HG03378 (cell line): ENCODE results near the gene KIF25.
"Not testable (repeated sequence)": the region's sequence is repeated elsewhere in the genome, so short reads cannot be mapped to it uniquely, and the experiment has no call there.

Source experiments
- ATAC-seq: cut with Tn5 transposase; IDR thresholded peaks from one replicate; pipeline ENCODE4 v1.9.1; 2021; ENCODE audit warnings: mild to moderate bottlenecking, moderate library complexity; ENCODE audit not compliant: unreplicated experiment

Gene KIF25

DNA sequence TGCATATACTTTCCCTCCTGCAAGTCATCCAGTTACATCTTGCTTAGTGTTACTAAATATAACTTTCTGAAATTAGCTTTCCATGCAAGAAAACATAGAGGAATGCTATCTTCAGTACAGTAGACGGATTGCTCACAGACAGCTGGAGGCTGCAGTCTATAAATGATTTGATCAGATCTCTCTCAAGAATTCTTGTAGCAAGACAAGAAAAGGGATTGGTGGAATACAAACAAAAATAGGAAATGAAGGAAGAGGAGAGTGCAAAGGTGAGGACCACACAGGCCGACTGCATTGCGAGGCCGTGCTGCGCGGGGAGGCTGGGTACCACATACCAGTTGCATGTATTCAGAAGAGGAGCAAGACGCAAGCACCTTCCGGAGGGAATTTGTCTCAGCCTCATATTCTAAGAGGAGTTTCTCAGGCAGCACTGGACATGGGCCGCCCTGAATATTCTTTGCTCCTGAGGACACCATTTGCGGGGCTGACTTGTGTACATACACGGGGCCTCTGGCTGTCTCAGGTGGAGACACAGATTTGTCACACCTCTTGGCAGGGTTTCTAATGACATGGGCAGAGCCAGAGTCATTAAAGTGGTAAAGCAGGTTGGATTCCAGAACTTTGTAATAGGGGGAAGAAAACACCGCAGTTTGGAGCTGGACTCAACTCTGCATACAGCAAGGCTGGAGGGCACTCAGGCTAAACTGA, 22.7 kb upstream of the KIF25 start:
- no peak for ATAC-seq

DNA sequence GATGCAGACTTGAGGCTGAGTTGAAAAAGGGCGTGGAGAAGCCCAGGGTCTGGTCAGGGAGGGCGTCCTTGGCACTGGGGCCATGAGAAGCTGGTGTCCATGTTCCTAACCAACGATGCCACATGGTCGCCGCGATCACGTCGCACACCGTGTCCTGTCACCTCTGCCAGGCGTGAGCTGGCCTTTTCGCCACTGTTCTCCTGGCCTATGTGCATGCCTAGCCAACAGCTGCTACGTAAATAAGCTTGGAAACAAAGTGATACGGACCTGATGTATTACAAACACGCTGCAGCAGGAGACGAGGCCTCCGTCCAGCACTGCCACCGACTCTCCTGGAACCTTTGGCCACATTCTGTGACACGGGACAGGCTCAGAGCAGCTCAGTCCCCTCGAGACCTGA, 22.0 kb upstream of the KIF25 start:
- no peak for ATAC-seq

DNA sequence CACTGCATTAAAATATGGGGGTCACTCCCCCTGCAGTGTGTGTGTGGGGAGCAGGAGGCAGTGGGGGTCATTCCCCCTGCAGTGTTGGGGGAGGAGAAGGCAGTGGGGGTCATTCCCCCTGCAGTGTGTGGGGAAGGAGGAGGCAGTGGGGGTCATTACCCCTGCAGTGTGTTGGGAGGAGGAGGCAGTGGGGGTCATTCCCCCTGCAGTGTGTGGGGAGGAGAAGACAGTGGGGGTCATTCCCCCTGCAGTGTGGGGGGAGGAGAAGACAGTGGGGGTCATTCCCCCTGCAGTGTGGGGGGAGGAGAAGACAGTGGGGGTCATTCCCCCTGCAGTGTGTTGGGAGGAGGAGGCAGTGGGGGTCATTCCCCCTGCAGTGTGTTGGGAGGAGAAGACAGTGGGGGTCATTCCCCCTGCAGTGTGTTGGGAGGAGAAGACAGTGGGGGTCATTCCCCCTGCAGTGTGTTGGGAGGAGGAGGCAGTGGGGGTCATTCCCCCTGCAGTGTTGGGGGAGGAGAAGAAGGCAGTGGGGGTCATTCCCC, 21.3 kb upstream of the KIF25 start:
- not testable (repeated sequence) for ATAC-seq

DNA sequence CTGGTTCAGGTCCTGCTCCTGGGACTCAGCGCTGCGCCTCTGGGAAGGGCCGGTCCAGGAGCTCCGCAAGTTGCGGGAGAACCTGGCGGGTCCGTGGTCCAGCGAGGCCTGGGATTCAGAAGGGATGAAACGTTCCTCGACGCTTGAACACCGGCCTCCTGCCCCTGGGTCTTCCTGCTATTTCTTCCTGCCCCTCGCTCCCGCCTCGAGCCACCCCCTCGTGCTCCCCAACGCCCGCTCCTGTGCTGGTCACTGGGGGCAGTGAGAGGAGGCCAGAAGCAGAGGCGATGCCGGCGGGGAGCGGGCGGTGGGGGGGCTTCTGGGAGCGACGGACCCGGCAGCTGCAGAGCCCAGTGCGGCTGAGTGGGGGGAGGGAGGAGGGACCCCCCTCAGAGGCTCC, 20.8 kb upstream of the KIF25 start:
- no peak for ATAC-seq

DNA sequence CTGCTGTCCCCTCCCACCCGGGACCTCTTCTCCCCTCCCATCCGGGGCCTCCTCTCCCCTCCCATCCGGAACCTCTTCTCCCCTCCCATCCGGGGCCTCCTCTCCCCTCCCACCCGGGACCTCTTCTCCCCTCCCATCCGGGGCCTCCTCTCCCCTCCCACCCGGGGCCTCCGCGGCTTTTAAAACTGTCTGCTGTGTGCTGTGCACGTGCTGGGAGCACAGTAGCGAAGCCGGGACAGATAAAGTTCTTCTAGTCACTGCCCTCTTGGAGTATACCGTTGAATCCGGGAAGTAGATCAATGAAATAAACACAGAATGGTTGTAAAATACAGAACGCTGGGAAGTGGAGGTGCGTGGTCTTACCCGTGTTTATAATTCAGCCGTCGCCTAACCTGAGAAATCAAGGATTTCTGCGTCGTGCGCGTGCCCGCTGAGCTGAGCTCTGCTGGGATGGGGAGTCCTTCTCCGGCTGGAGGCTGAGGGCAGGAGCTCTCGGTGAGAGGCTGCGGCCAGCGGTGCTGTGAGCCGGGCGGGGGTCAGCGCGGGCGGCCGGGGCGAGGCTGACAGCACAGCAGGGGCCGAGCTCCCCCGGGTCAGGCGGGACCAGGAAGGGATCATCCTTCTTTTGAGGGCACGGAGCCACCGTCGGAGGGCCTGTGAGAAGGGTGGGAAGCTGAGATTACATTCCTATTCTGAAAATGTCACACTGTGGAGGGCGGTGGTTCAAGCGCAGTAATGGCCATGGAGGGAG, 19.6 kb upstream of the KIF25 start:
- no peak for ATAC-seq

DNA sequence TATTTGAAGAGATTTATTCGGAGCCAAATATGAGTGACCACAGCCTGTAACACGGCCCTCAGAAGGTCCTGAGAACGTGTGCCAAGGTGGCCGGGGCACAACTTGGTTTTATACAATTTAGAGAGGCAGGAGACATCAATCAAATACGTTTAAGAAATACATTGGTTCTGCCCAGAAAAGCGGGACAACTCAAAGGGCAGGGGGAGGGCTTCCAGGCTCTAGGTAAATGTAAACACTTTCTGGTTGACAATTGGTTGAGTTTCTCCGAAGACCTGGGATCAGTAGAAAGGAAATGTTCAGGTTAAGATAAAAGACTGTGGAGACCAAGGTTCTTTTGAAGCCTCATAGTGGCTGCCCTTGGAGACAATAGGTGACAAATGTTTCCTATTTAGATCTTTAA, 18.9 kb upstream of the KIF25 start:
- ATAC-seq: no peak

DNA sequence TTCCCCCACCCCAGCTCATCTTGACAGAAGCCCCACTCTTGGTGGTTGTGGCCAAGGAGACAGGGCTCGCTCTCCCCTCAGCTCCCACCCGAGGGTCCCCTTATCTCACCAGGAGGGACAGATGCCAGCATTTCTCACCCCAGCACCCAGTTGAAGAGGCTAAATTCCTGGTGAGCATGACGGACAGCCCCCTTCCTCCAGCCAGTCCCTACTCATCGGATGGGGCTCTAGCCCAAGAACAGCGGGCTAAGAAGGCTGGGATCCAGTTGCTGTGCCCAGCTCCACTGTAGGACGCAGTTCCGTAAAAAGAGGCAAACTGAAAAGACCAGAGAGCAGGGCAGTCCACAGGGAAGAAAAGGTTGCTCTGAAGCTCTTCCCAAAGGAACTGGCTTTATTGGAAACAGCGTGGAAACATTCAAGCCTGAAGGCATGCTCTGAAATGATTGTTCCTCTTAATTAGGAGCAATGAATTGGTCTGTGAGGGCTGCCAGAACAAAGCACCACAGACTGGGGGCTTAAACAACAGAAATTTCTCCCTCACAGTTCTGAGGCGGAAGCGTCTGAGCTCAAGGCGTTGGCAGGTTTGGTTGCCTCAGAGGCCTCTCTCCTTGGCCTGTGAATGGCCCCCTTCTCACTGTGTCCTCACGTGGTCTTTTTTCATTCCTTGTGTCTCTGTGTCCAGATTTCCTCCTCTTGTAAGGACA, 17.9 kb upstream of the KIF25 start:
- ATAC-seq: no peak

DNA sequence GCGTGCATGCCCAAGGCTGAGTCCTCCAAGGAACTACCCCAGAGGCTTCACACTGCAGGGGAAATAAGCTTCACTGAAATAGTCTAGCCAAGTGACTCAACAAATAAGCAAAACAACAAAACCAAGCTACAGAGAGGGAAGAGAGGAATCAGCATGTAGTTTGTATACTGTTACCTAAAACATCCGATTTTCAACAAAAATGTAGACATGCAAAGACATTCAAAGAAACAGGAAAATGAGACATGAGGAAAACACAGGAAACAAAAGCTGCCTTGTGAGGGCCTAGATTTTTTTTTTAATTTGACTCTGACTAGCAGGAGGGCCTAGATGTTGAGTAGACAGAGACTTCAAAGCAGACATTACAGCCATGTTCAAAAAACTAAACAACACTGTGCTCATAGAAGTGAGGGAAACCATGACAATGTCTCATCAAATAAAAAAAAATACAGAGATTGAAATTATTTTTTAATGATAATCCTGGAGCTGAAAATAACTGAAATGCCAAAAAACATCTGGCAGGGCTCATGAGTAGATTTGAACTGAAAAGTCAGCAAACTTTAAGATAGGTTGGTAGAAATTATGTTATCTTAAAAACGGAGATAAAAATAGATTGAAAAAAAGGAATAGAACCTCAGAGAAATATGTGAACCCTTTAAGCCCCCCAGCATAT, 16.4 kb upstream of the KIF25 start:
- ATAC-seq: no peak

DNA sequence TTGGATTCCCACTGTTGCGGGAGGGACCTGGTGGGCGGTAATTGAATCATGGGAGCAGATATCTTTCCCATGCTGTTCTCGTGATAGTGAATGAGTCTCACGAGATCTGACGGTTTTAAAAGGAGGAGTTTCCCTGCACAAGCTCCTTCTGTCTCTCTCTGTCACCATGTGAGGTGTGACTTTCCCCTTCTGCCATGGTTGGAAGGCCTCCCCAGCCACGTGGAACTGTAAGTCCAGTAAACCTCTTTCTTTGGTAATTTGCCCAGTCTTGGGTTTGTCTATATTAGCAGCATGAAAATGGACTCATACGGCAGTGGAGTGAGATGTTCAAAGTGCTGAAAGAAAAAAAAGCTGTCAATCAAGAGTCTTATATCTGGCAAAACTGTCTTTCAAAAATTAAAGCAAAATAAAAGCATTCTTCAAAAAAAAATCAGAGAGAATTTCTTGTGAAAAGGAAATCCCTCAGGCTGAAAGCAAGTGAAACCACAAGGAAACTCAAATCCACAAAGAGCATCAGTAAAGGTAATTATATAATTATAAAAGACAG, 15.5 kb upstream of the KIF25 start:
- no peak for ATAC-seq

DNA sequence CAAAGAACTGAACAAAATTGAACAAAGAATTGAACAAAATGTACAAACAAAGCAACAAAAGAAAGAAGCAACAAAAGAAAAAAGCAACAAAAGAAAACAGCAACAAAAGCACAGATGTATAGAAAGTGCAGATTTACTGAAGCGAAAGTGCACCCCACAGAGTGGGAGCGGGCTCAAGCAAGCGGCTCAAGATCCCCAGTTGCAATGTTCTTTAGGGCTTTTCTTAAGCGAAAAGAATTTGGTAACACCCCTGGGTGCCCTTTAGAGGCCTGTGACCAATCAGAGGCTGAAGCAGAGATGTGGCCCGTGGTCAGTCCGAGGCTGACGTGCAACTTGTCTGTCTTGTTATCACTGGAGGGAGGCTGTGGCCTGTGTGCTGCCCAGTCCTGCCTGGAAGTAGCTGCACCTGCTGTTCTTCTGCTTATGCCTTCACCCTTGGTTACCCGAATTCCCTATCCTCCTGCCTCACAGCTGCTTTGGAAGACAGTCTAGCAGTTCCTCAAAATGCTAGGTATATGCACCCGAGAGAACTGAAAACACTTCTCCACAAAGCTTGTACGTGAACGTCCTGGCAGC, 13.2 kb upstream of the KIF25 start:
- ATAC-seq: no peak

DNA sequence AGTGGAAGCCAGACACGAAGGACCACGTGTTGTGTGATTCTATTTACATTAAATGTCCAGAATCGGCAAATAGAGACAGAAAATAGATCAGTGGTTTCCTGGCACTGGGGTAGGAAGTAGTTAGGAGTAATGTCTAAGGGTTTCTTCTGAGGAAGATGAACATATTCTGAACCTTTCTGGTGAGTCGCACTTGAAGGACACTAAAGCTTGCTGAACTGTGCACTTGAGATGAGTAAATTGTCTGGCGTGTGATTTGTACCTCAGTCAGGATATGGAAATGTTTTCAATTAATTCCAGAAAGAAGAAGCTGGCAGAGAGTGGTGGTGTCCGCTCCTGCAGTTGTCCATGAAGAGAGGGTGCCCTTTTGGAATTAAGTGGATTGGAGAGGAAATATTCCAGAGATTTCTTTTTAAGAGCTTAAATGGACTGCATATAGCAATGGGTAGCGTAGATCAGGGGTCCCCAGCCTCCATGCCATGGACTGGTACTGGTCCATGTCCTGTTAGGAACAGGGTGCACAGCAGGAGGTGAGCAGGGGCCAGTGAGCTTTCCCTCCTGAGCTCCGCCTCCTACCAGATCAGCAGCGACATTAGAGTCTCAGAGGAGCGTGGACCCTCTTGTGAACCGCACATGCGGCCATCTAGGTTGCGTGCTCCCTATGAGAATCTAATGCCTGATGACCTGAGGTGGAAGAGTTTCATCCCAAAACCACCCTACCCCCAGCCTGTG, 12.4 kb upstream of the KIF25 start:
- ATAC-seq: no peak

DNA sequence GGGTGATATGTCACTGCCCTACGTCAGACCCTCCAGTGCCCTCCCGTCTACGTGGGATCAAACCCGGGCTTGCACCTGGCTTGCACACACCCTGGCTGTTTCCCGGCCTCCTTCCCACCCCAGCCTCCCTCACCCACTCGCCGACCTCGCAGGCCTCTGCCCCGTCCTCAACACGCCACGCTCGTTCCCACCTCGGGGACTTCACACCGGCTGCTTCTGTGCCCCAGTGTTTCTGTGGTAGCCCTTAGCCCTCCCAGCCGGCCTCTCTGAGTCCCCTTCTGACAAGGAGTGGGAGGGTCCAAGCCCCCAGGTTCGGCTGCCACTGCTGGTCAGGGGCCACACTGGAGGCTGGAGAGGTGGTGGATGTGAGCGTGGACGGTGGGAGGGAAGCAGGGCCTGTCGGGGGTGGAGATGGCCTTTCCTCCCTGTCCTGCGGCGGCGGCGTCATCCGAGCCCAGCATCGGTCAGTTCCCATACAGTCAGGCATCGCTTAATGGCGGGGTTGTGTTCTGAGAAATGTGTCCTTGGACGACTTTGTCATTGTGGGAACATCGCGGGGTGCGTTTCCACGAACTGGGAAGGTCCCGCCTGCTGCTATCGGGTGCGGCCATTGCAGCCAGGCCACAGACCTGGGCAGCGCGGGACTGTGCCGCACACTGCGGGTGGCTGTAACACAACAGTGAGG, 11.4 kb upstream of the KIF25 start:
- ATAC-seq: no peak

DNA sequence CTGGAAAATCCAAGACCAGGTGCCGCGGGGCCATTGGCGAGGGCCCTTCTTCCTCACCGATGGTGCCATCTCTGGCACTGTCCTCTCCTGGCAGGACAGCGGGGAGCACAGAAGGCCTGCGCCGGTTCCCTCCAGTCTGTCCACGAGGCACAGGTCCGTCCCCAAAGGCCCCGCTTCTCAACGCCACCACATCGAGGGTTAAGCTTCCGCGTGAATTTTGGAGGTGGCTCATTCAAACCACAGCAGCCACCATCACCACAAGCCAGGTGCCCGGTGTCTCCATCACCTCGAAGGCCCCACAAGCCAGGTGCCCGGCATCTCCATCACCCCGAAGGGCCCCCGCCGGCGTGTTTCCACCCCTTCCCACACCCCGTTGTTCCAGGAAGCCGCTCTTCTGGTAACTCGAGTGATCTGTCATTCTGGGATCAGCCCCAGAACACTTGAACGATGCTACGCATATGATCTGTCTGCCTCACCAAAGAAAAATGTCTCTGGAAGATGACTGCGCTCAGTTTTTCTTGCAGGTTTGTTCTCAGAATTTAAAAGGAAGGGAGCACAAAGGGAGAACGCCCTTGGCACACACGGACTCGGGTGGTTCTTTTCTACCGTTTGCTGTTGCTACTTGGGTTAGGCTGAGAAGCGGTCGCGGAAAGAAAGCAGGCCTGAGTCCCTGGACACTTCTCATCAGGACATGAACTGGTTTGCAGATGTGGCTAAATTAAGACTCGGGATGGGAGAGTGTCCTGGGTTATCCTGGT, 9.9 kb upstream of the KIF25 start:
- no peak for ATAC-seq

DNA sequence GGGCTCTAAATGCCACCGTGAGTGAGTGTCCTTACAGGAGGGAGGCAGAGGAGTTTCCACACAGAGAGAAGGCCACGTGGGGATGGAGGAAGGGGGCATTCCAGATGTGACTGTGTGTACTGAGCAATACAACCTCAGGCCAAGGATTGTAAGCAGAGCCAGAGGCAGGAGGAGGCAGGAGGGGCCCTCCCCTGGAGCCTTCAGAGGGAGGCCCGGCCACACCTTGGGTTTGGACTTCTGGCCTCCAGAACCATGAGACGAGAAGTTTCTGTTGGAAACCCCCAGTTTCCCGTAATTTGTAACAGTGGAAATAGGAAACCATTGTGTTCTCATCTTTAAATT, 9.3 kb upstream of the KIF25 start:
- no peak for ATAC-seq

DNA sequence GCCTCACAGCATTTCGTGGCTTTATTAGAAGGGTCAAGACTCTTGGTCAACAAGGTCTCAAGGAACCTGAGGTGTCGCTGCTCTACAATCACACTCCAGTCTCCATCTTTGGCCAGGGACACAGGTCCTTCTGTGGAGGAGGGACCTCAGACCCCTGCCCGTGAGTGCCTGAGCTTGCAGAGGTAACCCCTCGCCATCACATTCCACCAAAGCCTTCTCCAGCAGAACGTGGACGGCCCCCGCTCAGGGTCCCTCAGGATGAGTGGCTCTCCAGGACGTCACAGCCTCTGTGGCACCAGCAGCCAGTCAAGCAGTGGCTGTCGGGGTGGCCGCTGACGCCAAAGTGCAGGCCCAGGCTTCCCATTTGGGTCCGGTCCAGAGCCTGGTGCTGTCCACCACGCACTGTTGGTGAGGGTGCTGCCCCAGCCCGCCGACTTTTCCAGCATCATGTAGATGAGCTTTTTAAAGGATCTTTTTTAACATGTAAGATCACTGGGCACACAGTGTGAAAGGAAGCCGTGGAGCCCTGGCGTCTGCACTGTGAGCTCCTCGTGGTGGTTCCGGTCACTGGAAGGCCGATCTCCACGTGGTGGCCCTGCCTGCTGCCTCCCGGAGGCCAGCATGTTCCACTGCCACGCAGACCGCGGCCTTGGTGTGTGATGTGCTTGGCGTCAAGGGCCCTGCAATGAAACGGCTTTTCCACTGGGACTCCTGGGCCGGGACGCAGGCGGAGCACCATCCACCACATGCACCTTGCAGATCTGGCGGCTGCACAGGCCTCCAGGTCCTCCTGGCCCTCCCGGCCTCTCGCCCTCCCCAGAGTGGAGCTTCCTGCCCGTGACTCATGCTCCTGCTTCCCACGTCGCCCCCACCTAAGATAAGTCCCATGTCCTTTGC, 8.3 kb upstream of the KIF25 start:
- no peak for ATAC-seq

DNA sequence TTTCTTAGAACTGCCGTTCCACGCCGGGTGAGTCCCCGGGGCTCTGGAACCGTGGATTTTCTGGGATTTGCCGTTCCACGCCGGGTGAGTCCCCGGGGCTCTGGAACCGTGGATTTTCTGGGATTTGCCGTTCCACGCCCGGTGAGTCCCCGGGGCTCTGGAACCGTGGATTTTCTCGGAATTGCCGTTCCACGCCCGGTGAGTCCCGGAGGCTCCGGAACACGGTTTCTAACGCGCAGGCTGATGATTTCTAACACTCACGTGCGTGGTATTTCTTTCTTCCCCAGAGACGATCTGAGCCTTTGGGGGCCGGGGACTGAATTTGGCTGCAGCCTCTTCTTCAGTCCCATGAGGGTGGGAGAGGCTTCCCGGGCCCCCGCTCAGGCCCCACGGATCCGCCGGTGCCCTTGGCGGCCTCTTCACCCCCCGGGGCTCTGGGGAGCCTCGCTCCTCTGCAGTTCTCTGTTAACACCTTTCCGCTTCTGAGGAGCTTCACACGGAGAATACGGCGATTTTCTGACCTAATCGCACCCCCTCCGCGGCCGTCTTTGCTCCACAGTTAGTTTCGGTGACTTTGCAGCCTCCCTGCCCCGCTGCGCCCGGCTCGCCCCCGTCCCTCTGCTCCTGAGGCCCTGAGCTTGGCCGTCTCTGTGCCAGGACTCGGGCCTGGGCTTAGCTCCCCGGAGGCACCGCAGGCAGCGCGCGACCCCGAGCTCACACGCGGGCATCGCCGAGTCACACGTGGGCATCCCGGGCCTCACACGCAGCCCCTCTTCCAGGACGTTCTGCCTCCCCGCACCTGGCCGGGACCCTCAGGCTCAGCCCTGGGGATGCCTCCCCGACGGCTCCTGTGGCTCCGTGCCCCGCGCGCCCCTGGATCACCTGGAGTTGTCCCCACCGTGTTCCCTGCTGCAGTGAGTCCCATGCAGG, 7.2 kb upstream of the KIF25 start:
- no peak for ATAC-seq

DNA sequence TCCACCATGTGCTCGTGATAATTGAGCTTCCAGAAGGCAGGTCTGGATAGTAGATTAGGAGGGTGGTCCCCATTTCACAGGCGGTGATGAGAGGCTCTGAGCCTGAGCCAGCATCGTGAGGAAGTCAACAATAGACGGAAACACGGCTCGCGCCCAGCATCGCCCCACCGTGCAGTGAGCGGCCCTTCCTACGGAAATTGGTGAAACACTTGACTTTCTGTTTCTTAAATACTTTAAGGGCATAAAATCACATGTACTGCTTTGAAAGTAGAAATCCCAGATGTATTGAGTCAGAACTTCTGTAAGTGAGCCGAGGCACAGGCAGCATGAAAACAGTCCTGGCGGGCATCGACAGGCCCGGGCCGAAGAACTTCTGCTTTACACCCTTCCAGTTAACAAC, 4.3 kb upstream of the KIF25 start:
- no peak for ATAC-seq
